GM23338 (cell line): ENCODE data around the gene PTP4A2. TPM values are rescaled to one million over a fixed set of nuclear protein-coding genes. Genes with fewer than 3 reads are reported as not detected.

ENCODE experiments used
- ATAC-seq: fragments of 200-7000 bp; cut with Tn5 transposase; 3 replicates; pipeline ENCODE4 v1.9.1; 2020
- DNase-seq: peaks from one replicate; pipeline ENCODE4 v3.0.0-alpha.2; 2015; ENCODE audit warnings: low spot score
- H2AFZ ChIP-seq: fragments of 200-600 bp; sonication (generic); 2 replicates; pipeline ENCODE4 v1.8.0; 2016; ENCODE audit warnings: antibody characterized with exemption, mild to moderate bottlenecking, moderate library complexity
- H3F3A ChIP-seq: fragments of 200-600 bp; sonication (generic); replicated peaks from 2 replicates; pipeline ENCODE4 v1.8.0; 2017; ENCODE audit warnings: antibody characterized with exemption, mixed run types, low read depth
- H3K27ac ChIP-seq: fragments of 200-600 bp; sonication (generic); 2 replicates; pipeline ENCODE4 v1.6.1; 2016; ENCODE audit warnings: low read depth
- H3K27me3 ChIP-seq: fragments of 200-600 bp; sonication (generic); 2 replicates; pipeline ENCODE4 v1.8.0; 2016; ENCODE audit warnings: mild to moderate bottlenecking, mixed run types, moderate library complexity; ENCODE audit not compliant: insufficient read depth
- H3K36me3 ChIP-seq: fragments of 200-600 bp; sonication (generic); 2 replicates; pipeline ENCODE4 v1.8.0; 2016; ENCODE audit warnings: mild to moderate bottlenecking; ENCODE audit not compliant: insufficient read depth
- H3K4me1 ChIP-seq: fragments of 200-600 bp; sonication (generic); 2 replicates; pipeline ENCODE4 v1.8.0; 2016; ENCODE audit warnings: mild to moderate bottlenecking, moderate library complexity; ENCODE audit not compliant: insufficient read depth
- H3K4me2 ChIP-seq: fragments of 200-600 bp; sonication (generic); 2 replicates; pipeline ENCODE4 v1.7.1; 2017; ENCODE audit warnings: mixed run types
- H3K4me3 ChIP-seq: fragments of 200-600 bp; sonication (generic); 2 replicates; pipeline ENCODE4 v1.6.1; 2016; ENCODE audit warnings: mixed run types
- H3K79me2 ChIP-seq: fragments of 200-600 bp; sonication (generic); replicated peaks from 2 replicates; pipeline ENCODE4 v1.8.0; 2017; ENCODE audit warnings: mild to moderate bottlenecking; ENCODE audit not compliant: insufficient read depth
- H3K9me2 ChIP-seq: fragments of 200-600 bp; sonication (generic); 2 replicates; pipeline ENCODE4 v1.8.0; 2017; ENCODE audit not compliant: insufficient read depth
- H4K20me1 ChIP-seq: fragments of 200-600 bp; sonication (generic); replicated peaks from 2 replicates; pipeline ENCODE4 v1.8.0; 2017; ENCODE audit warnings: mild to moderate bottlenecking; ENCODE audit not compliant: insufficient read depth
- H3K27ac Mint-ChIP-seq: 2 replicates; pipeline ENCODE4 v1.8.0; 2020; ENCODE audit warnings: inconsistent platforms, mild to moderate bottlenecking, moderate library complexity, mixed read lengths
- H3K27me3 Mint-ChIP-seq: 3 replicates; pipeline ENCODE4 v1.8.0; 2022; ENCODE audit warnings: low read depth, mild to moderate bottlenecking, moderate library complexity, mixed read lengths, inconsistent platforms; ENCODE audit not compliant: insufficient read depth, poor library complexity
- H3K36me3 Mint-ChIP-seq: 3 replicates; pipeline ENCODE4 v1.8.0; 2021; ENCODE audit warnings: low read depth, mild to moderate bottlenecking, inconsistent platforms, moderate library complexity, mixed read lengths
- H3K4me1 Mint-ChIP-seq: 3 replicates; pipeline ENCODE4 v1.8.0; 2020; ENCODE audit warnings: mild to moderate bottlenecking, inconsistent platforms, mixed read lengths
- H3K4me3 Mint-ChIP-seq: 3 replicates; pipeline ENCODE4 v1.8.0; 2021; ENCODE audit warnings: moderate library complexity, mild to moderate bottlenecking, inconsistent platforms, mixed read lengths
- H3K9me3 Mint-ChIP-seq: 3 replicates; pipeline ENCODE4 v1.8.0; 2020; ENCODE audit warnings: moderate library complexity, mild to moderate bottlenecking, inconsistent platforms, mixed read lengths
- CREB1 ChIP-seq: fragments of 250-450 bp; sonication (Bioruptor Pico); IDR thresholded peaks from 2 replicates; pipeline ENCODE4 v1.5.0; 2020; ENCODE audit warnings: low read depth, mild to moderate bottlenecking, moderate library complexity
- CTCF ChIP-seq, 2 experiments: fragments of 200-600 bp in 1 of 2; sonication (generic) in 1 of 2; conservative IDR thresholded peaks; 2 replicates each; pipeline versions ENCODE4 v1.5.1 to v1.6.1; 2016 to 2017; ENCODE audit warnings: antibody characterized with exemption in 2 of 2, low read depth in 2 of 2, mild to moderate bottlenecking in 2 of 2, moderate library complexity in 1 of 2
- EZH2 ChIP-seq: fragments of 200-600 bp; sonication (generic); IDR thresholded peaks from one replicate; pipeline ENCODE4 v1.8.0; 2017; ENCODE audit warnings: antibody characterized with exemption, mild to moderate bottlenecking, low read depth; ENCODE audit not compliant: unreplicated experiment
- NANOG ChIP-seq: IDR thresholded peaks from 2 replicates; pipeline ENCODE4 v1.6.1; 2016; ENCODE audit warnings: antibody characterized with exemption, borderline replicate concordance
- REST ChIP-seq: IDR thresholded peaks from one replicate; pipeline ENCODE4 v1.6.1; 2018; ENCODE audit warnings: antibody characterized with exemption; ENCODE audit not compliant: unreplicated experiment
- STAT1 ChIP-seq: IDR thresholded peaks from one replicate; pipeline ENCODE4 v1.6.1; 2016; ENCODE audit warnings: antibody characterized with exemption; ENCODE audit not compliant: unreplicated experiment
- ZNF114 ChIP-seq: fragments of 250-450 bp; sonication (Bioruptor Pico); IDR thresholded peaks from 2 replicates; pipeline ENCODE4 v1.5.0; 2020; ENCODE audit warnings: mild to moderate bottlenecking, moderate library complexity
- ZNF331 ChIP-seq: fragments of 250-450 bp; sonication (Bioruptor Pico); IDR thresholded peaks from 2 replicates; pipeline ENCODE4 v1.5.0; 2020; ENCODE audit warnings: low read depth, mild to moderate bottlenecking, moderate library complexity
- polyA plus RNA-seq: library from polyadenylated mRNA; unstranded; fragments of >200 nt; fragmentation: Nextera tagmentation; extraction: Ambion mirVana; gene quantifications from 2 replicates; pipeline ENCODE4 v1.2.1, GENCODE V29; 2016
- total RNA-seq: library from RNA; depleted of rRNA; stranded (reverse); fragments of >200 nt; shearing (Covaris generic); gene quantifications from 2 replicates; pipeline ENCODE4 v1.2.3, GENCODE V29; 2014
- TF ChIP-seq, protein P1 (sequence below): fragments of 250-450 bp; sonication (Bioruptor Pico); IDR thresholded peaks from 2 replicates; pipeline ENCODE4 v1.5.0; 2020; ENCODE audit warnings: mild to moderate bottlenecking, moderate library complexity
- TF ChIP-seq, protein P2 (sequence below): IDR thresholded peaks from 2 replicates; pipeline ENCODE4 v1.6.1; 2016; ENCODE audit warnings: antibody characterized with exemption

Gene PTP4A2
- total and polyA plus RNA-seq, 2 experiments from 2014 or later: 153 to 260 TPM

GRCh38 chr1:31911994-31912780 lies 26.0 kb downstream of the PTP4A2 start:
- H3K27ac Mint-ChIP-seq: no peak overlapping the region

More at GRCh38 chr1:31911994-31912780, 26.0 kb downstream of the PTP4A2 start:
- Histone ChIP-seq H3K79me2 (peaks cover 39% of the 10 kb centered on the region), H4K20me1 (peaks cover 8% of the 10 kb centered on the region; the same call in 1 of the 2 replicates), H3K4me3 (no peak overlapping the region), H3K36me3 (peaks cover 29% of the 10 kb centered on the region; the same call in 1 of the 2 replicates), H2AFZ (no peak overlapping the region), H3K27me3 (no peaks in the 10 kb centered on the region), H3K4me2 (no peak overlapping the region), H3K4me1 (no peaks in the 10 kb centered on the region), H3K9me2 (no peaks in the 10 kb centered on the region), H3K27ac (no peak overlapping the region), H3F3A (no peaks in the 10 kb centered on the region)
- TF ChIP-seq EZH2 (no peak), CTCF (conservative IDR thresholded peaks at IDR 0.05; ENCODE audit: low read depth in 2 of 2) (no peak), CREB1 (CRISPR knock-in tag) (no peak), NANOG (no peak), ZNF331 (CRISPR knock-in tag) (no peak), REST (no peak), ZNF114 (CRISPR knock-in tag) (no peak), STAT1 (no peak)
- TF ChIP-seq, protein P1, sequence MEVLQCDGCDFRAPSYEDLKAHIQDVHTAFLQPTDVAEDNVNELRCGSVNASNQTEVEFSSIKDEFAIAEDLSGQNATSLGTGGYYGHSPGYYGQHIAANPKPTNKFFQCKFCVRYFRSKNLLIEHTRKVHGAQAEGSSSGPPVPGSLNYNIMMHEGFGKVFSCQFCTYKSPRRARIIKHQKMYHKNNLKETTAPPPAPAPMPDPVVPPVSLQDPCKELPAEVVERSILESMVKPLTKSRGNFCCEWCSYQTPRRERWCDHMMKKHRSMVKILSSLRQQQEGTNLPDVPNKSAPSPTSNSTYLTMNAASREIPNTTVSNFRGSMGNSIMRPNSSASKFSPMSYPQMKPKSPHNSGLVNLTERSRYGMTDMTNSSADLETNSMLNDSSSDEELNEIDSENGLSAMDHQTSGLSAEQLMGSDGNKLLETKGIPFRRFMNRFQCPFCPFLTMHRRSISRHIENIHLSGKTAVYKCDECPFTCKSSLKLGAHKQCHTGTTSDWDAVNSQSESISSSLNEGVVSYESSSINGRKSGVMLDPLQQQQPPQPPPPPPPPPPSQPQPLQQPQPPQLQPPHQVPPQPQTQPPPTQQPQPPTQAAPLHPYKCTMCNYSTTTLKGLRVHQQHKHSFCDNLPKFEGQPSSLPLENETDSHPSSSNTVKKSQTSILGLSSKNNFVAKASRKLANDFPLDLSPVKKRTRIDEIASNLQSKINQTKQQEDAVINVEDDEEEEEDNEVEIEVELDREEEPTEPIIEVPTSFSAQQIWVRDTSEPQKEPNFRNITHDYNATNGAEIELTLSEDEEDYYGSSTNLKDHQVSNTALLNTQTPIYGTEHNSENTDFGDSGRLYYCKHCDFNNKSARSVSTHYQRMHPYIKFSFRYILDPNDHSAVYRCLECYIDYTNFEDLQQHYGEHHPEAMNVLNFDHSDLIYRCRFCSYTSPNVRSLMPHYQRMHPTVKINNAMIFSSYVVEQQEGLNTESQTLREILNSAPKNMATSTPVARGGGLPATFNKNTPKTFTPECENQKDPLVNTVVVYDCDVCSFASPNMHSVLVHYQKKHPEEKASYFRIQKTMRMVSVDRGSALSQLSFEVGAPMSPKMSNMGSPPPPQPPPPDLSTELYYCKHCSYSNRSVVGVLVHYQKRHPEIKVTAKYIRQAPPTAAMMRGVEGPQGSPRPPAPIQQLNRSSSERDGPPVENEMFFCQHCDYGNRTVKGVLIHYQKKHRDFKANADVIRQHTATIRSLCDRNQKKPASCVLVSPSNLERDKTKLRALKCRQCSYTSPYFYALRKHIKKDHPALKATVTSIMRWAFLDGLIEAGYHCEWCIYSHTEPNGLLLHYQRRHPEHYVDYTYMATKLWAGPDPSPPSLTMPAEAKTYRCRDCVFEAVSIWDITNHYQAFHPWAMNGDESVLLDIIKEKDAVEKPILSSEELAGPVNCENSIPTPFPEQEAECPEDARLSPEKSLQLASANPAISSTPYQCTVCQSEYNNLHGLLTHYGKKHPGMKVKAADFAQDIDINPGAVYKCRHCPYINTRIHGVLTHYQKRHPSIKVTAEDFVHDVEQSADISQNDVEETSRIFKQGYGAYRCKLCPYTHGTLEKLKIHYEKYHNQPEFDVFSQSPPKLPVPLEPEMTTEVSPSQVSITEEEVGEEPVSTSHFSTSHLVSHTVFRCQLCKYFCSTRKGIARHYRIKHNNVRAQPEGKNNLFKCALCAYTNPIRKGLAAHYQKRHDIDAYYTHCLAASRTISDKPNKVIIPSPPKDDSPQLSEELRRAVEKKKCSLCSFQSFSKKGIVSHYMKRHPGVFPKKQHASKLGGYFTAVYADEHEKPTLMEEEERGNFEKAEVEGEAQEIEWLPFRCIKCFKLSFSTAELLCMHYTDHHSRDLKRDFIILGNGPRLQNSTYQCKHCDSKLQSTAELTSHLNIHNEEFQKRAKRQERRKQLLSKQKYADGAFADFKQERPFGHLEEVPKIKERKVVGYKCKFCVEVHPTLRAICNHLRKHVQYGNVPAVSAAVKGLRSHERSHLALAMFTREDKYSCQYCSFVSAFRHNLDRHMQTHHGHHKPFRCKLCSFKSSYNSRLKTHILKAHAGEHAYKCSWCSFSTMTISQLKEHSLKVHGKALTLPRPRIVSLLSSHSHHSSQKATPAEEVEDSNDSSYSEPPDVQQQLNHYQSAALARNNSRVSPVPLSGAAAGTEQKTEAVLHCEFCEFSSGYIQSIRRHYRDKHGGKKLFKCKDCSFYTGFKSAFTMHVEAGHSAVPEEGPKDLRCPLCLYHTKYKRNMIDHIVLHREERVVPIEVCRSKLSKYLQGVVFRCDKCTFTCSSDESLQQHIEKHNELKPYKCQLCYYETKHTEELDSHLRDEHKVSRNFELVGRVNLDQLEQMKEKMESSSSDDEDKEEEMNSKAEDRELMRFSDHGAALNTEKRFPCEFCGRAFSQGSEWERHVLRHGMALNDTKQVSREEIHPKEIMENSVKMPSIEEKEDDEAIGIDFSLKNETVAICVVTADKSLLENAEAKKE (CRISPR knock-in tag): no peak
- TF ChIP-seq, protein P2, sequence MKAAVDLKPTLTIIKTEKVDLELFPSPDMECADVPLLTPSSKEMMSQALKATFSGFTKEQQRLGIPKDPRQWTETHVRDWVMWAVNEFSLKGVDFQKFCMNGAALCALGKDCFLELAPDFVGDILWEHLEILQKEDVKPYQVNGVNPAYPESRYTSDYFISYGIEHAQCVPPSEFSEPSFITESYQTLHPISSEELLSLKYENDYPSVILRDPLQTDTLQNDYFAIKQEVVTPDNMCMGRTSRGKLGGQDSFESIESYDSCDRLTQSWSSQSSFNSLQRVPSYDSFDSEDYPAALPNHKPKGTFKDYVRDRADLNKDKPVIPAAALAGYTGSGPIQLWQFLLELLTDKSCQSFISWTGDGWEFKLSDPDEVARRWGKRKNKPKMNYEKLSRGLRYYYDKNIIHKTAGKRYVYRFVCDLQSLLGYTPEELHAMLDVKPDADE: no peak
- ATAC-seq (no peak), DNase-seq (no peak)
- H3K36me3 Mint-ChIP-seq: peaks cover 74% of the 10 kb centered on the region
- no peaks in the 10 kb centered on the region for H3K4me1 Mint-ChIP-seq
- no peak overlapping the region for H3K4me3 Mint-ChIP-seq
- no peaks in the 10 kb centered on the region for H3K9me3 Mint-ChIP-seq
- peaks cover 2% of the 10 kb centered on the region for H3K27me3 Mint-ChIP-seq
